GM12878 (cell line): ENCODE results near the gene RAB3IL1. TPM values are rescaled to one million over a fixed set of nuclear protein-coding genes. Genes with fewer than 3 reads are reported as not detected.

Experiments
- ATAC-seq: fragments of 200-7000 bp; cut with Tn5 transposase; 3 replicates; pipeline ENCODE4 v1.9.1; 2020; ENCODE audit warnings: mild to moderate bottlenecking, moderate library complexity
- BruUV-seq: library from RNA; stranded (reverse); fragments of 400-500 nt; replicated peaks from 2 replicates; lab custom pipeline; 2021; lab: Mats Ljungman, UMichigan
- CTCF ChIA-PET: fragments of 300-600 bp; sonication (Branson Sonifier 250); formaldehyde crosslinking; extraction: SDS; loops from one replicate; lab custom pipeline; 2021; ENCODE audit warnings: inconsistent platforms; lab: Yijun Ruan, JAX
- POLR2A ChIA-PET: fragments of 350-600 bp; formaldehyde crosslinking; extraction: SDS; loops from one replicate; lab custom pipeline; 2021; ENCODE audit warnings: inconsistent platforms; lab: Charles Lee
- RAD21 ChIA-PET: fragments of 300-600 bp; sonication (Branson Sonifier 250); formaldehyde crosslinking; loops from one replicate; lab custom pipeline; 2023; ENCODE audit warnings: antibody characterized with exemption; ENCODE audit not compliant: unreplicated experiment; lab: Charles Lee
- SMC1A ChIA-PET: fragments of 300-600 bp; sonication (Branson Sonifier 250); formaldehyde crosslinking; loops from one replicate; lab custom pipeline; 2023; ENCODE audit not compliant: unreplicated experiment, uncharacterized antibody; lab: Charles Lee
- DNase-seq: peaks from one replicate; pipeline ENCODE4 v3.0.0-alpha.2; 2011; ENCODE audit warnings: low read depth, low spot score
- FAIRE-seq: peaks from 3 replicates; lab custom pipeline; 2011; peaks lifted over from hg19 to GRCh38; lab: Jason Lieb, UNC
- H2AFZ ChIP-seq: 2 replicates; pipeline ENCODE4 v1.6.0; 2011; ENCODE audit warnings: low read depth, low read length, control low read depth; ENCODE audit not compliant: control insufficient read depth
- H3K27ac ChIP-seq: 2 replicates; pipeline ENCODE4 v1.5.1; 2011; ENCODE audit warnings: control low read depth; ENCODE audit not compliant: control insufficient read depth, insufficient read depth
- H3K27me3 ChIP-seq, 2 experiments: replicated peaks in 1 of 2; 2 replicates each; pipeline versions ENCODE4 v1.6.0 to v1.6.1; 2011; ENCODE audit warnings: low read length in 1 of 2; ENCODE audit not compliant: control insufficient read depth in 2 of 2, insufficient read depth in 2 of 2
- H3K36me3 ChIP-seq, 2 experiments: 2 replicates each; pipeline ENCODE4 v1.5.1; 2011; ENCODE audit warnings: low read length in 1 of 2; ENCODE audit not compliant: control insufficient read depth in 2 of 2, insufficient read depth in 2 of 2
- H3K4me1 ChIP-seq: 2 replicates; pipeline ENCODE4 v1.6.1; 2011; ENCODE audit warnings: mild to moderate bottlenecking, low read length, moderate library complexity, mixed read lengths; ENCODE audit not compliant: control insufficient read depth, insufficient read depth
- H3K4me2 ChIP-seq: 2 replicates; pipeline ENCODE4 v1.6.0; 2011; ENCODE audit warnings: control low read depth; ENCODE audit not compliant: control insufficient read depth, insufficient read depth
- H3K4me3 ChIP-seq: fragments of 200-600 bp; sonication (generic); 2 replicates; pipeline ENCODE4 v1.5.1; 2016
- H3K79me2 ChIP-seq: 2 replicates; pipeline ENCODE4 v1.6.0; 2011; ENCODE audit warnings: low read length; ENCODE audit not compliant: control insufficient read depth, insufficient read depth
- H3K9ac ChIP-seq: 2 replicates; pipeline ENCODE4 v1.8.0; 2011; ENCODE audit warnings: low read length, control low read depth, mixed read lengths; ENCODE audit not compliant: control insufficient read depth, insufficient read depth
- H3K9me3 ChIP-seq: replicated peaks from 3 replicates; pipeline ENCODE4 v1.5.1; 2011; ENCODE audit warnings: mild to moderate bottlenecking, low read length; ENCODE audit not compliant: control insufficient read depth, insufficient read depth
- H4K20me1 ChIP-seq: 2 replicates; pipeline ENCODE4 v1.6.0; 2011; ENCODE audit not compliant: control insufficient read depth, insufficient read depth
- ATF3 ChIP-seq: IDR thresholded peaks from 2 replicates; pipeline ENCODE4 v1.6.1; 2011; ENCODE audit warnings: low read depth, mild to moderate bottlenecking, low read length, moderate library complexity, borderline replicate concordance; ENCODE audit errors: extremely low read depth
- CHD4 ChIP-seq: fragments of 200-600 bp; sonication (generic); IDR thresholded peaks from 2 replicates; pipeline ENCODE4 v1.6.1; 2016; ENCODE audit warnings: mild to moderate bottlenecking
- IRF5 ChIP-seq: fragments of 450-650 bp; IDR thresholded peaks from 2 replicates; pipeline ENCODE4 v1.6.1; 2017; ENCODE audit warnings: borderline replicate concordance
- MLLT1 ChIP-seq: fragments of 450-650 bp; IDR thresholded peaks from 2 replicates; pipeline ENCODE4 v1.6.1; 2016; ENCODE audit warnings: mild to moderate bottlenecking
- MTA2 ChIP-seq: fragments of 450-650 bp; IDR thresholded peaks from 2 replicates; pipeline ENCODE4 v1.6.1; 2016; ENCODE audit warnings: low read depth, mild to moderate bottlenecking, moderate library complexity
- MYC ChIP-seq: IDR thresholded peaks from 2 replicates; pipeline ENCODE4 v1.6.1; 2011; ENCODE audit warnings: mild to moderate bottlenecking, low read length, moderate library complexity, inconsistent platforms; ENCODE audit not compliant: insufficient read depth, insufficient replicate concordance, insufficient read length, severe bottlenecking
- PKNOX1 ChIP-seq: fragments of 450-650 bp; IDR thresholded peaks from 2 replicates; pipeline ENCODE4 v1.6.1; 2016; ENCODE audit warnings: mild to moderate bottlenecking
- SIN3A ChIP-seq: IDR thresholded peaks from 2 replicates; pipeline ENCODE4 v1.6.1; 2012; ENCODE audit warnings: low read depth, low read length, improper control_type of control experiment
- SIX5 ChIP-seq: IDR thresholded peaks from 2 replicates; pipeline ENCODE4 v1.6.1; 2011; ENCODE audit warnings: mild to moderate bottlenecking, low read depth, low read length, moderate library complexity; ENCODE audit not compliant: severe bottlenecking
- SREBF2 ChIP-seq: IDR thresholded peaks from 2 replicates; pipeline ENCODE4 v1.6.1; 2012; ENCODE audit warnings: mild to moderate bottlenecking, low read length
- TCF12 ChIP-seq: IDR thresholded peaks from 2 replicates; pipeline ENCODE4 v1.6.1; 2011; ENCODE audit warnings: low read depth, mild to moderate bottlenecking, low read length
- USF1 ChIP-seq: IDR thresholded peaks from 2 replicates; pipeline ENCODE4 v1.6.1; 2011; ENCODE audit warnings: borderline replicate concordance, low read depth, mild to moderate bottlenecking, moderate library complexity, mixed read lengths, low read length; ENCODE audit not compliant: insufficient read depth; ENCODE audit errors: extremely low read length
- WGBS: methylation state at CpG from one replicate; pipeline ENCODE4 v1.1.6; 2016; ENCODE audit warnings: low lambda C conversion rate; ENCODE audit not compliant: insufficient replicate concordance, insufficient coverage; ENCODE audit errors: missing lambda C conversion rate; 5-methylcytosine and 5-hydroxymethylcytosine counted together
- in situ Hi-C: fragments of 300-500 bp; cut with MboI; formaldehyde crosslinking; loops from 9 replicates; pipeline ENCODE4 v1.14.3; 2018; ENCODE audit warnings: mixed read lengths
- intact Hi-C: fragments of 100-400 bp; cut with micrococcal nuclease; formaldehyde crosslinking; loops from one replicate; pipeline ENCODE4 v1.14.2; 2022; ENCODE audit not compliant: unreplicated experiment
- polyA plus RNA-seq, 11 experiments: library from polyadenylated mRNA; depleted of rRNA in 4 of 11; unstranded in 6 of 11; stranded (reverse) in 5 of 11; fragments of >200 nt; fragmentation: Nextera tagmentation in 4 of 11; fragmentation: Illumina TruSeq in 1 of 11; extraction: Ambion mirVana in 4 of 11; extraction: Trizol in 1 of 11; gene quantifications; 1 replicate in 1 of 11; 2 replicates in 10 of 11; pipeline versions ENCODE4 v1.2.1 to v1.2.3, GENCODE V29; 2011 to 2016; ENCODE audit warnings: inconsistent platforms in 2 of 11, missing spikeins in 2 of 11, low read depth in 1 of 11
- total RNA-seq, 4 experiments: library from RNA; depleted of rRNA in 3 of 4; stranded (reverse); fragments of >200 nt in 3 of 4; fragmentation: Illumina TruSeq in 1 of 4; extraction: Trizol in 1 of 4; gene quantifications; 2 replicates each; pipeline versions ENCODE4 v1.2.1 to v1.2.3, GENCODE V29; 2013 to 2021

The RAB3IL1 gene
- total and polyA plus RNA-seq, 10 of the 15 experiments (the other 5 are each of a cell fraction or from before 2014, with no cell fraction given), result 0.04 TPM; not detected in 9

- ChIA-PET CTCF (interaction anchor here (0.6 to 1.7 kb wide), 9 partner anchors 11 to 1208 kb away, joined by 3 to 6 read pairs (median 4); no protein-coding TSS in a partner anchor), POLR2A (interaction anchor here (2.8 kb wide), 1 partner anchor 10 kb away, joined by 10 read pairs; no protein-coding TSS in a partner anchor), SMC1A (interaction anchor here (0.8 to 3.7 kb wide), 2 partner anchors 9 to 119 kb away, joined by 4 to 20 read pairs; no protein-coding TSS in a partner anchor), RAD21 (interaction anchor here (1.5 kb wide), 1 partner anchor 119 kb away, joined by 3 read pairs; no protein-coding TSS in a partner anchor)
- DNase-seq (no peak), ATAC-seq (no peak), FAIRE-seq (no peak)
- peaks cover 21% of the 10 kb centered on the region for H3K79me2 ChIP-seq
- in situ Hi-C loops, result no loop called here
- no peaks in the 10 kb centered on the region for H3K27me3 ChIP-seq
- no TSS peak for BruUV-seq
- H3K9ac ChIP-seq, result no peak overlapping the region
- H4K20me1 ChIP-seq, result peaks cover 8% of the 10 kb centered on the region
- peaks cover 6 to 16% of the 10 kb centered on the region in 2 experiments for H3K36me3 ChIP-seq
- no peak overlapping the region for H2AFZ ChIP-seq
- TF ChIP-seq PKNOX1, result no peak
- no peak for TF ChIP-seq CHD4
- TF ChIP-seq MYC, result no peak
- TF ChIP-seq SIX5, result no peak
- no peak for TF ChIP-seq ATF3
- TF ChIP-seq TCF12, result no peak
- no peak for TF ChIP-seq MTA2
- TF ChIP-seq MLLT1, result no peak
- TF ChIP-seq SREBF2, result no peak
- TF ChIP-seq IRF5, result no peak
- TF ChIP-seq SIN3A, result no peak
- TF ChIP-seq USF1, result no peak
- no peak overlapping the region for H3K4me2 ChIP-seq
- H3K4me3 ChIP-seq, result no peak overlapping the region
- intact Hi-C loops, result no loop called here
- 98% methylated on average over 8 of the region's 8 CpGs for WGBS
- no peaks in the 10 kb centered on the region for H3K9me3 ChIP-seq
- no peak overlapping the region for H3K27ac ChIP-seq
- H3K4me1 ChIP-seq, result peaks cover 23% of the 10 kb centered on the region
Observed at GRCh38 chr11:61961570-61962212, 44.3 kb upstream of the RAB3IL1 start.
